ENCODE results near the gene PRDM12.

Gene PRDM12

GRCh38 chr9:130636648-130637020 lies 27.8 kb upstream of the PRDM12 start:
- DNase-seq: no peak

- DNase-seq: no peak
Observed at GRCh38 chr9:130638284-130639123, 25.9 kb upstream of the PRDM12 start.

DNA sequence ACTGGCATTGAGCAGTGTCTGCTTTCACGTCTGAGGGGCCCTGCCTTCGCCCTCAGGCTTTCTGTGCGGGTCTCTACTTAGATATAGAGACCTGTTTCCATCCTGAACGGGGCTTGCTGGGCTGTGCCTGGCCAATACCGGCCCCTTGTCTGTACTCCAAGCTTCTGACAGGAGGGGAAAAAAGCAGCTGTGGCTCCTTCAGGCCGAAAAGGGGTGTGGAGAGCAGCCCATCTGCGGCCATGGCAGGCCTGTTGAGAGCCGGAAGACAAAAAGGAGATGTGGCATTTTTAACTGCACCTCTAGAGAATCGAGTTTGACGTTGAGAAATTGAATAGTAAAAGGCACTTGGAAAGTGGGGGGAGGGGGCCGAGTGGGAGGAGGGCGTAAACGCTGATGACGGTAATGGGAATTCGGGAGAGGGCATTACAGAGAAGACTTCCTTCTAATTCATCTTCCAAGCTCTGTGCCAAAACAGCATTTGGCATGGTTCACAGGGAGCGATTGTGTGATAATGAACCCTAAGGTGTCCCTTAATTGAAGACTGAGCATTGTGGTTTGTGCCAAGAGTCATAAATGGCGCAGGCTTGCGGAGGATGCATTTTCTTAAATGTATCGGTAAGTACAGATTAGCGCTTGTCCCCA lies 25.1 kb upstream of the PRDM12 start:
- no peak for DNase-seq

- DNase-seq: no peak
Observed at GRCh38 chr9:130639866-130640555, 24.4 kb upstream of the PRDM12 start.

- no peak for DNase-seq
Observed at GRCh38 chr9:130640681-130641080, 23.7 kb upstream of the PRDM12 start.

GRCh38 chr9:130642926-130643325 lies 21.5 kb upstream of the PRDM12 start:
- DNase-seq: no peak

DNA sequence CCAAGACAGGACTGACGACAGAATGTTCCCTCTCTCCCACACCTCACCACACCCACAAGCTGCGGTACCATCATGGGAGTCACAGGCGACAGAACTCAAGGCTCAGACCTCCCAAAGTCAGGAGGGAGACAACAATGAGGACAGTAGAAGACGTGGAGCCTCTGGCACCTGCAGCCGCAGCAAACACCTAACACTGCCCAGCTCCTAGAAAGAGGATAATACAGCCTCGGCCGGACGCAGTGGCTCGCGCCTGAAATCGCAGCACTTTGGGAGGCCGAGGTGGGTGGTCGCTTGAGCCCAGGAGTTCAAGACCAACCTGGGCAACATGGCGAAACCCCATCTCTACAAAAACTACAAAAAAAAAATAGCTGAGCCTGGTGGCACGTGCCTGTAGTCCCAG lies 13.2 kb upstream of the PRDM12 start:
- DNase-seq: no peak

DNA sequence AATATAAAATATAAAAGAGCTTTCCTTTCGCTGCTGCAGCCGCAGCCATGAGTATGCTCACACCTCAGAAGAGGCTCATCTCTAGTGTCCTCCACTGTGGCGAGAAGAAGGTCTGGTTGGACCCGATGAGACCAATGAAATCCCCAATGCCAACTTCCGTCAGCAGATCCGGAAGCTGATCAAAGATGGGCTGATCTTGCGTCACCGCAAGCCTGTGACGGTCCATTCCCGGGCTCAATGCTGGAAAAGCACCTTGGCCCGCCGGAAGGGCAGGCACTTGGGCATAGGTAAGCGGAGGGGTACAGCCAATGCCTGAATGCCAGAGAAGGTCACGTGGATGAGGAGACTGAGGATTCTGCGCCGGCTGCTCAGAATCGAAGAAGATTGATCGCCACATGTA lies 12.6 kb upstream of the PRDM12 start:
- DNase-seq: no peak

GRCh38 chr9:130654879-130655278 lies 9.5 kb upstream of the PRDM12 start:
- DNase-seq: no peak

DNA sequence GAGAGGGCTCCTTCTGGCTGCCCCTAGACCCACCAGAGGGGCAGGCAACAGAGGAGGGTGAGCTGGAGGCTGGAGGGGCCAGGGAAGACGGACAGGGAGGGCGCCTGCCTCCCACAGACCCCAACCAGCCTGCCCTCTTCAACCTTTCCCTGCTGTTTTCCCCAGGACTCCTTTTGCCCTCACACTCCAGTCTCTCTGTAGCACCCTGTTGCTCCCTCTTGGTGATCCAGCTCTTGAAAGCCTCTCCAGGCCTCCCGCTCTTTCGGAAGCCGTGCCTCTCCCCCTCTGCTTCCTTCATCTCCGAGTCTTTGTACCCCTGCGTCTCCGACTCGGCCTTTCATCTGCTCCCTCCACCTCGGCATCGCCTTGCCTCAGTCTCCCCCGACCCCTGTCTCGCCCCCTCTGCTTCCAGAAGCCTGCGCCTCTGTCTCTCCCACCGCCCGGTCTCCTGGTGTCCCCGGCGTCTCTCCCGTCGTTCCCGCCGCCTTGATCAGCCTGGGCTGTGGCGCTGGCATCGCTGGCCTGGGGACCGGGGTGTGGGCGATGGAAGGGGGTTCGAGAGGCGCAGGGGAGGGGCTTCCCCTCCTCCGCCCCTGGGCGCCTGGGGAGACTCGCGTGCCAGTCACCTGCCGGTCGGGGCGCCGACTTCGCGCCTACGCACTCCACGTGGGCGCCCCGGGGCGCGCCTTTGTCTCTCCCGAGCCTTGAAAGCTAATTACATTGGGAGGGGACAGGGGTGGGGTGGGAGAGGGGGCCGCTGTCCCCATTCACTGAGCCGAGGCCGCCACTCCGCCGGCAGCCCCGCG lies 5.3 kb upstream of the PRDM12 start:
- no peak for DNase-seq

- DNase-seq: no peak
Observed at GRCh38 chr9:130659699-130660248, 4.6 kb upstream of the PRDM12 start.

GRCh38 chr9:130660326-130660682 lies 4.1 kb upstream of the PRDM12 start:
- no peak for DNase-seq

- DNase-seq: no peak
Observed at GRCh38 chr9:130660683-130661450, 3.5 kb upstream of the PRDM12 start.

GRCh38 chr9:130661451-130662098 lies 2.8 kb upstream of the PRDM12 start:
- no peak for DNase-seq

DNA sequence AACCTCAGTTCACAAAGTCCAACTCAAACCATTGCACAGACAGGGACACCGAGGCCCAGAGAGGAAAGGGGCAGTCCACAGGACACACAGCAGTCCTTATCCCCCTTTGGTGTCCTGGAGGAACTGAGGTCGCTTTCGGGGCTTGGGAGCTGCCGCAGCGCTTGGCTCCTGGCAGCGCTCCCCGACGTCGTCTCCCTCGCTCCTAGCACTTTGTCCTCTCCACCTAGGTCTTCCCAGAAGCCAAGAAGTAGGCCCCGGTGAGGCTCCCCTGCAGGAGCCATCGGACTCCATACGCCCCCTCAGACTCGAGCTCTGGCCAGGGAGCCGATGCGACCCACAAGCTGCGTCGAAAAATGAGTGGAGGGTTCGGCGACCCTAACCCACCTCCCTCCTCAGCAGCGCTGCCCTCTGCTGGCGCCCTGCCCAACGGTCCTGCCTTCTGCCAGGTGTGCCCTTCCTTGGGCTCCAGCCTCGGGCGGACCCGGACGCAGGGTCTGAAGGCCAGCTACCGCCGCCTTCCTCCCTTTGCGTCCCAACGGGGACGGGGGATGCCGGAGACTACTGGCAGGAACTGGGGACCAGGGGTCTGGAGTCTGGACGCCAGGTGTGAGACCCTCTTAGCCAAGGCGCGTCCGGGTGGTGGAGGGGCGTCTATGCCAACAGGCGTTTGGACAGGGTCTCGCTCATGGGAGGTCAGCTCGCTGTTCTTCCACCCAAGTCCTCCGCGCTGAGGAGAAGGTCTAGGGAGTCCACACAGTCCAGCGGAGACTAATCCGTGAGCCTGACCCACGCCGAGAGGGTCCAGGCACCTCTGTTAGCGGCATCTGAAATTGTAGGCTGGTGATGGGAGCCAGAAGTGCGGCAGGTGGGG lies 2.1 kb upstream of the PRDM12 start:
- no peak for DNase-seq

GRCh38 chr9:130662970-130663257 lies 1.5 kb upstream of the PRDM12 start:
- DNase-seq: no peak

- DNase-seq: no peak
Observed at GRCh38 chr9:130663258-130663976, 977 bp upstream of the PRDM12 start.

- no peak for DNase-seq
Observed at GRCh38 chr9:130663977-130664250, 480 bp upstream of the PRDM12 start.

GRCh38 chr9:130665029-130665430 lies 636 bp downstream of the PRDM12 start:
- no peak for DNase-seq
